ENCODE data around the gene BTNL9. TPM values are rescaled to one million over a fixed set of nuclear protein-coding genes. Genes with fewer than 3 reads are reported as not detected.

BTNL9 gene
- polyA plus RNA-seq, 1 experiment: not detected

DNA sequence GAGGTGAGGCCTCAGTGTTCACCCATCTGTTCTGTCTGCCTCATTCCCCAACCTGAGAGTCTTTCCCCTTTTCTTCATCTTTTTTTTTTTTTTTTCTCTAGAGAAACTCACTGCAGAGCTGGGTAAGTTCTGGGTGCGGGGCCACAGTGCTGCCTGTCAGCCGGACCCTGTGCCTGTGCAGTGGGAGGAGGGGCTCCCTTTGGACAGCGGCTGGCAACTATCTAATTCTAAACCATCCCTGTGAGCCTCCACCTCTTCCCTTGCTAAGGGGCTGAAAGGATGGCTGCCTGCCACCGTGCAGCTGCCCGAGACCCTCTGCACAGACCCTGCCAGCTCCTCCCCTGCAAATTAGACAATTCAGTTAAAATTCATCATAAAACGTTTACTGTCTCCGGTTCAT is 14.1 kb downstream of the BTNL9 start:
- ChIA-PET CTCF (no interaction called here), POLR2A (no interaction called here)
- H3K9me3 ChIP-seq (ENCODE audit: control insufficient read depth, insufficient read depth, low read length): no peaks in the 10 kb centered on the region; the same call in 1 of the 2 replicates
- H3K27me3 ChIP-seq (ENCODE audit: control insufficient read depth, insufficient read depth, low read length): peaks cover 59% of the 10 kb centered on the region
- no peak overlapping the region for H3K4me3 ChIP-seq (ENCODE audit: low read depth, low read length)
- H3K27ac ChIP-seq (ENCODE audit: low read depth, low read length): no peak overlapping the region
- TF ChIP-seq, protein P1, sequence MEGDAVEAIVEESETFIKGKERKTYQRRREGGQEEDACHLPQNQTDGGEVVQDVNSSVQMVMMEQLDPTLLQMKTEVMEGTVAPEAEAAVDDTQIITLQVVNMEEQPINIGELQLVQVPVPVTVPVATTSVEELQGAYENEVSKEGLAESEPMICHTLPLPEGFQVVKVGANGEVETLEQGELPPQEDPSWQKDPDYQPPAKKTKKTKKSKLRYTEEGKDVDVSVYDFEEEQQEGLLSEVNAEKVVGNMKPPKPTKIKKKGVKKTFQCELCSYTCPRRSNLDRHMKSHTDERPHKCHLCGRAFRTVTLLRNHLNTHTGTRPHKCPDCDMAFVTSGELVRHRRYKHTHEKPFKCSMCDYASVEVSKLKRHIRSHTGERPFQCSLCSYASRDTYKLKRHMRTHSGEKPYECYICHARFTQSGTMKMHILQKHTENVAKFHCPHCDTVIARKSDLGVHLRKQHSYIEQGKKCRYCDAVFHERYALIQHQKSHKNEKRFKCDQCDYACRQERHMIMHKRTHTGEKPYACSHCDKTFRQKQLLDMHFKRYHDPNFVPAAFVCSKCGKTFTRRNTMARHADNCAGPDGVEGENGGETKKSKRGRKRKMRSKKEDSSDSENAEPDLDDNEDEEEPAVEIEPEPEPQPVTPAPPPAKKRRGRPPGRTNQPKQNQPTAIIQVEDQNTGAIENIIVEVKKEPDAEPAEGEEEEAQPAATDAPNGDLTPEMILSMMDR (IDR thresholded peaks at IDR 0.05; ENCODE audit: low read depth, low read length): no peak
- no peak for DNase-seq (ENCODE audit: low read depth, low spot score)

DNA sequence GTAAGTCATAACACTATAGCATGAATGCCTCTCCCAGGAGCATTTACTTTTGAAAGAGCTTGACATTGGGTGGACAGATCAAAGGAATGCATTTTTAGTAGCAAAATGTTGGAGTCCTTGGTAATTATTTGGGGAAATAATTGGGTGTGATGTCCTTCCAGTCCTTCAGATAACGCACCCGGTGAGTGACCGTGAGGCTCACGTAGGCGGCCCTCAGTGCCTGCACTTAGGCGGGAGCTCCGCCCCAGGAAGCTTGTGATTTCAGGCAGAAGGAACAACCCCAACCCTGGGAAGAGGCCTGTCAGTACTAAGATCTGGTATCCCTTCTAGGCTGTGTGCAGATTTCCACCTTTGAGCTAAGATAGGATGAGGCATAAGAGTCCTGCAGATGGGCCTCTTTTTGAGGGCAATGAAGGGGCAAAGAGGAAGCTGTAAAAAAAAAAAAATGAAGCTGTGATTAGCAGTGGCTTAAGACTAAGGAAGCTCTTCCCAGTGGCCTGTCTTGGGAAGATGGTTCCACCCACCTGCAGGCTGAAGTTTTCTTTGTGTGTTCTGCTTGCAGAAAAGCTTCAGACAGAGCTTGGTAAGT is 14.9 kb downstream of the BTNL9 start:
- POLR2A ChIA-PET: no interaction called here
- H3K4me3 ChIP-seq (ENCODE audit: low read depth, low read length): no peak overlapping the region
- H3K27ac ChIP-seq (ENCODE audit: low read depth, low read length): no peak overlapping the region
- CTCF ChIA-PET: interaction anchor here (0.5 kb wide), 1 partner anchor 195 kb away, joined by 4 read pairs; no protein-coding TSS in a partner anchor
- DNase-seq (ENCODE audit: low read depth, low spot score): no peak
- peaks cover 64% of the 10 kb centered on the region for H3K27me3 ChIP-seq (ENCODE audit: control insufficient read depth, insufficient read depth, low read length)
- TF ChIP-seq, protein P1 (IDR thresholded peaks at IDR 0.05; ENCODE audit: low read depth, low read length): no peak
- H3K9me3 ChIP-seq (ENCODE audit: control insufficient read depth, insufficient read depth, low read length): no peaks in the 10 kb centered on the region; the same call in 1 of the 2 replicates

DNA sequence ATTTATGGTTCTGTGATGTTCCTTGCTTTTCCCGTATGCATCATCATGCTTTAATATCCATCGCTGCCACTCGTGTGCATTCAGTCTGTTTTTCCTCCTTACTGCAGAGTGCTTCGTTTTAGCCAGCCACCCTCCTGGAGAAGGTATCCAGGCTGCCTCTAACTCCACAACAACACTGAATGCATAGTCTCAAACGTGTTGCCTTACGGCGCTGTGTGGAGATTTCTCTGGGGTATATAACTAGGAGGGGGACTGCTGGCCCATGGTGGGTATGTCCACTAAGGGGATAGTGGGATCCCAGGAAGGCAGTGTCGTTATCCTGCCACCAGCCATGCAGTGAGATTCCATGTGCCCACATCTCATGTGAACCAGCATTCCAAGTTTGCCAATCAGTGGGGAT is 16.4 kb downstream of the BTNL9 start:
- POLR2A ChIA-PET: no interaction called here

DNA sequence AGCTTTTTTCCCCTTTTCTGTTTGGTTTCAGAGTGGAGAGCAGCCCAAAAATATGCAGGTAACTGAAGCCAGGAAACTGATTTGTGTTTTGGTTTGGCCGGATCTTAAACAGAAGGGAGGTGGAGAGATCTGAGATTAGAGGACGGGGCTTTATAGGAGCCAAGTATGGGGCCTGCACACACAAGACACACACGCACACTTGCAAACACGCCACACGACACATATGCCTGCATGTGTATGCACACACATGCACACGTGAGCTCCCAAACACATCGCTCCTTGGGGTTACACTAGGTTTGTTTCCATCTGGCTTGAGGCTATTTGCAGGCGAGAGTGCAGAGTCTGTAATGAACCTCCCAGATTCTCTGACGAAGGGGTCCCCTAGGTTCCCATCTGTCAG is 18.3 kb downstream of the BTNL9 start:
- ChIA-PET POLR2A (no interaction called here), CTCF (no interaction called here)
- H3K27me3 ChIP-seq (ENCODE audit: control insufficient read depth, insufficient read depth, low read length): peaks cover 57% of the 10 kb centered on the region
- H3K27ac ChIP-seq (ENCODE audit: low read depth, low read length): no peak overlapping the region
- DNase-seq (ENCODE audit: low read depth, low spot score): no peak
- no peaks in the 10 kb centered on the region; the same call in 1 of the 2 replicates for H3K9me3 ChIP-seq (ENCODE audit: control insufficient read depth, insufficient read depth, low read length)
- H3K4me3 ChIP-seq (ENCODE audit: low read depth, low read length): no peak overlapping the region
- TF ChIP-seq, protein P1 (IDR thresholded peaks at IDR 0.05; ENCODE audit: low read depth, low read length): no peak

More for the DNA sequence above, 16.4 kb downstream of the BTNL9 start:
- Histone ChIP-seq H3K27ac (ENCODE audit: low read depth, low read length) (no peak overlapping the region), H3K9me3 (ENCODE audit: control insufficient read depth, insufficient read depth, low read length) (no peaks in the 10 kb centered on the region; the same call in 1 of the 2 replicates), H3K4me3 (ENCODE audit: low read depth, low read length) (no peak overlapping the region), H3K27me3 (ENCODE audit: control insufficient read depth, insufficient read depth, low read length) (peaks cover 65% of the 10 kb centered on the region)
- no peak for DNase-seq (ENCODE audit: low read depth, low spot score)
- TF ChIP-seq, protein P1 (IDR thresholded peaks at IDR 0.05; ENCODE audit: low read depth, low read length): no peak
- CTCF ChIA-PET: no interaction called here

DNA sequence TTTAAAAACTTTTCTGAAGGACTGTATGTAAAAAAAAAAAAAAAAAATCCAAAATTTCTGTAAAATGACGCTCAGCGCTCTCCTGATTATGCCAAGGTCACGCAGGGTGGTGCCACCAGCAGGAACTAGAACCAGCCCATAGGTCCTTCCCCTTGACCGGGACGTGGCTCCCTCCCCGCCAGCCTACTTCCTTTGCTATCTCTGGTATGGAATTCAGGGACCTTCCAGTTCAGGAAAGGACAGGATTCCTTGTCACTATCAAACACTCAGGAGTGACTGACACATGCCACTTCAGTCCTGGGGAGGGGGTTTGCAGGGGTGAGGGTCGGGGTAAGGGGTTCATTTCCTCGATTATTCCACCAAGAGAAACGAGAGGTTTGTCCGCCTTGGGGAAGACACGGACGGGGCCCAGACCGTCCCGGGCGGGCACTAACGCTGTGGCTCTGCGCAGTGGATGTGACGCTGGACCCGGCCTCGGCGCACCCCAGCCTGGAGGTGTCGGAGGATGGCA is 18.8 kb downstream of the BTNL9 start:
- CTCF ChIA-PET: no interaction called here
- POLR2A ChIA-PET: no interaction called here
- H3K4me3 ChIP-seq (ENCODE audit: low read depth, low read length): no peak overlapping the region
- peaks cover 52% of the 10 kb centered on the region for H3K27me3 ChIP-seq (ENCODE audit: control insufficient read depth, insufficient read depth, low read length)
- H3K9me3 ChIP-seq (ENCODE audit: control insufficient read depth, insufficient read depth, low read length): no peaks in the 10 kb centered on the region; the same call in 1 of the 2 replicates
- H3K27ac ChIP-seq (ENCODE audit: low read depth, low read length): no peak overlapping the region
- TF ChIP-seq, protein P1 (IDR thresholded peaks at IDR 0.05; ENCODE audit: low read depth, low read length): no peak
- no peak for DNase-seq (ENCODE audit: low read depth, low spot score)
